ENCODE data around the gene PRPF40A.

- TF ChIP-seq CTCF (conservative IDR thresholded peaks at IDR 0.05 in 1 of 2, IDR thresholded peaks at IDR 0.05 in 1 of 2; ENCODE audit: low read depth in 1 of 2, low read length in 2 of 2): no peak
- no peak for TF ChIP-seq EZH2 (IDR thresholded peaks at IDR 0.05; ENCODE audit: low read length, missing control alignments)
Measured at GRCh38 chr2:152624805-152625204, 92.5 kb downstream of the PRPF40A start.
